ENCODE results near the gene FGGY.
"Not testable (repeated sequence)": the region's sequence is repeated elsewhere in the genome, so short reads cannot be mapped to it uniquely, and the experiment has no call there.

FGGY gene

GRCh38 chr1:59522925-59523505, 226.1 kb downstream of the FGGY start:
- DNase-seq = no peak

DNA sequence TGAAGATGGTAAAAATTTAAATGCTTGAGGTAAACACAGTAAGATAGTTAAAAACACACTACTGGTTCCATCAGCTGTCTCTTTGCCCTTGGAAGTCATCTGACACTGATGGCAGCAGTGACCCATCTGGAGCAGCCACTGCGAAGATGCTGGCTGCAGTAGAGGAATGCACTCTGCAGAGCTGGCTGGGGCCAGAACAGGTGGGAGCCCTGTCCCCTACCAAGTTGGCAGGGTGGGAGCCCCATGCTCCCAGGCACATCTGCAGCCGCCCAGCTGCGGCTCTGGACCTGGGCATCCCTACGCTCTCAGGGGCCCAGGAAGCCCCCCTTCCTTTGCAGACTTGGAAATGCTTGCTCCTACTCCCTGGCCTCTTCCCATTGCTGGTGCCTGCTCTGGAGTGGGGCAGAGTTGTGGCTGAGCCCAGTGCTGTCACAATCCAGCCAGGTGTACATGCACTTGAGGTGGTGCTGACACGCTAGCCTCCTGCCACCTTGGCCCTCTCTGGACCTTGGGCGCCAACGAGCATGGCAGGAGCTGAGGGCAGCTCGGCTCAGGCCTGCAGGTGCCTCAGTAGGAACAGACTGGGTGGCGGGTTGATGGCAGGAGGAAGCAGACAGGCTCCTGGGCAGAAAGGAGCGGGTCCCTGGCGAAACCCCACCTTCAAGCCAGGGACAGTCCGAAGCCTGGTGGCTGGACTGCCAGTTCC, 227.0 kb downstream of the FGGY start:
- DNase-seq = no peak

DNA sequence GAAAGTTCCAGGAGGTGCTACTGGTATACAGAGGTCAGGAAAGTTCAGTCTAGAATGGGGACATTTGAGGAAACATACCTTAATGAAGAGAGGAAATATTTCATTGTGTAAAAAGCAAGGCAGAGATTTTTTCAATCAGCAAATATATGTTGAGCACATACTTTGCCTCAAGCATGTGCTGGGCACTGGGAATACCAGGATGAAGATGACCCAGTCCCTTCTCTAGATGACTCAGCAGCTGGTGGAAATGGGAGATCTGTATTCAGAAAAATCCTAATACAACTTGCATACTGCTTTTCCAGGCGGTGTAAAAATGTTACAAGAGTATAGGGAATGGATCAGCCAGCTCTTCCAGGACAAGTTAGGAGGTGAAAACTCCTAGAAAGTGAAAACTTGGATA, 229.3 kb downstream of the FGGY start:
- no peak for DNase-seq

- no peak for DNase-seq
Observed at GRCh38 chr1:59528471-59528870, 231.6 kb downstream of the FGGY start.

- DNase-seq = no peak
Observed at GRCh38 chr1:59528900-59529299, 232.0 kb downstream of the FGGY start.

GRCh38 chr1:59530119-59530518, 233.2 kb downstream of the FGGY start:
- no peak for DNase-seq

- DNase-seq = no peak
Observed at GRCh38 chr1:59532102-59532501, 235.2 kb downstream of the FGGY start.

DNA sequence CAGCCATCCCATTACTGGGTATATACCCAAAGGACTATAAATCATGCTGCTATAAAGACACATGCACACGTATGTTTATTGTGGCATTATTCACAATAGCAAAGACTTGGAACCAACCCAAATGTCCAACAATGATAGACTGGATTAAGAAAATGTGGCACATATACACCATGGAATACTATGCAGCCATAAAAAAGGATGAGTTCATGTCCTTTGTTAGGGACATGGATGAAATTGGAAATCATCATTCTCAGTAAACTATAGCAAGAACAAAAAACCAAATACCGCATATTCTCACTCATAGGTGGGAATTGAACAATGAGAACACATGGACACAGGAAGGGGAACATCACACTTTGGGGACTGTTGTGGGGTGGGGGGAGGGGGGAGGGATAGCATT, 241.6 kb downstream of the FGGY start:
- DNase-seq = not testable (repeated sequence)

- no peak for DNase-seq
Observed at GRCh38 chr1:59539961-59540681, 243.2 kb downstream of the FGGY start.

- no peak for DNase-seq
Observed at GRCh38 chr1:59541161-59541560, 244.3 kb downstream of the FGGY start.

DNA sequence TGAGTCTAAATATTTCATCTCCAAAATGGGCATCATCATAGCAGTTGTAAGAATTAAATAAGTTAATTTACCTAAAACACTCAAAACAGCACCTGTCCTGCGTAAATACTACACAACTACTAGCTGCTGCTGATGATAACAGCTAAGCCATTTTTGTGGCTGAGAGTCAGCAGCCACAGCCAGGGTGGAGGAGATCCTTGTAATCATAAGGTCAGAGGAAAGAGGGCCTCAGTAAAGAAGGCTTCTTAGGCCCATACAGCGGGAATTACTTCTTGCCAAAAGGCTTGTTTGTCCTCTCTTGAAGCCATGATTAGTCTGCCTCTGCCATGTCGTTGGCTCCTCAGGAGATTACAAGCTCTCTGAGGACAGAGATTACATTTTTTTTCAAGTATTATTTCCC, 245.0 kb downstream of the FGGY start:
- no peak for DNase-seq

DNA sequence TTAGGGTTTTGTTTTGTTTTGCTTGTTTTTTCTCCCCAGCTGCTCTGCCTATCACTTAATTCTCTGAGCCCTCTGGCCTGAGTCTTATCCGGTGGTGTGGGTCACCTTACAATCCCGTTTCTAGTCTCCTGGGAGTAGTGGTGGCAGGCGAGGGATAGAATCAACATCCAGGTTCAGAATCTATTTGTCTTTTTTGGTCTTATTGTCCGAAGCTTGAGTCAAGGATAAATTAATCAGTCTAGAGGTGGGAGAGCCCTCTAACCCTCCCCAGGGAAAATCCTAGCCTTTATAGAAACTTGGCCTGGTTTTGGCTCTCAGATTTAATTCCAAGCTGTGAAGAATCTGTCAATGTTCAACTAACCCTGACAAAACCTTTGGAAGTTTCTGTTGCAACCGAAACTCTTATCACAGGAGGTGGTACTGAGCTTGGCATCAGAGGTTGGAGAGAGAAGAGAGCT, 246.3 kb downstream of the FGGY start:
- DNase-seq = no peak

- DNase-seq = no peak
Observed at GRCh38 chr1:59544615-59545293, 247.9 kb downstream of the FGGY start.

DNA sequence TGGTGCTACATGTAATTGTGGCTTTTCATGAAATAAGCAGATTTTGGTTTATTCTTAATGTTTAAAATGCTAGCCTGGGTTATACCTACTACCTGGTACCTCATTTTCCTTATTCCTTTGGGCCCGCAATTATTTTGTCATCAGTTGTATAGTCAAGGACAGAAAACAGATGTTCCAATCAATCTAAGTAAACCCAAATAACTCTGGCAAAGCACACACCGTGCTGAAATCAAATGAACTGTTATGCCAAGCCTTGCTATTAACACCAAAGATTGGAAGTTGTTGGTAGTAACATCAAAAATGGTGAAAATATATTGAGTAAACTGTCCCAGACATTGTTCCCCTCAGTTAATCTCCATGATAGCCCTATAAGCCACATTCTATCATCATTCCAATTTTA, 248.9 kb downstream of the FGGY start:
- DNase-seq = no peak

DNA sequence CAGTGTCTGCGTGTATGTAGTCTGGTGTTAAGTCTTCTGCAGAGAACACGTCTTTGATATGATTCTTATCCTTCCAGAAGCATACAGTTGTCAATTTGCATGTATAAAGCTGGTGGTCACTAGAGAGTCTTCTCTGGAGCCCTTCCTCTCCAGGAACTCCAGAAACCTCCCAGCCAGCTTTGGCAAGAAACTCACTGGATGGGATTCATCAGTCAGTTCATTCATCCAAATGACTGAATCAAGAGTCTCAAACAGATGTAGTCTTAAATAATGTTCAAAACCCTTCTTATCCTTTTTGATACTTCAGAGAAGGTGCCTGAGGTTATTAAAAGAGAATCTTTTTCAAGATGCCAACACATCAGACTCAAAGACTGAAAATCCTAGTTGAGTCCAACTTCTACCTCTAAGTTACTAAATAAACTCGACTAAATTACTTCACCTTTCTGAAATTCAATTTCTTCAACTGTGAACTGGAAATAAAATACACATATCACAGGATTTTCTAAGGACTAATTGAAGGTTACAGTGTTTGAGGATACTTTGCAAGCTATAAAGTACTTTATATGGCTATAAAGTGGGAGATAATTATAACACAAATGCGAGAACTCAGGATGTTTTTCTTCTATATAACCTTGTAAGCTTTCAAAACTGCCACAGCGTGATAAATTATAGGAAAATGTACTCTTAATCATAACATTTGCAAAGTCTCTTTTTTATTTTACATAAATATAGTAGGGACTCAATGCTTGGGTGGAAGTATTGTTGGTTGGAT, 252.4 kb downstream of the FGGY start:
- DNase-seq = no peak

- DNase-seq = no peak
Observed at GRCh38 chr1:59549903-59550302, 253.0 kb downstream of the FGGY start.

DNA sequence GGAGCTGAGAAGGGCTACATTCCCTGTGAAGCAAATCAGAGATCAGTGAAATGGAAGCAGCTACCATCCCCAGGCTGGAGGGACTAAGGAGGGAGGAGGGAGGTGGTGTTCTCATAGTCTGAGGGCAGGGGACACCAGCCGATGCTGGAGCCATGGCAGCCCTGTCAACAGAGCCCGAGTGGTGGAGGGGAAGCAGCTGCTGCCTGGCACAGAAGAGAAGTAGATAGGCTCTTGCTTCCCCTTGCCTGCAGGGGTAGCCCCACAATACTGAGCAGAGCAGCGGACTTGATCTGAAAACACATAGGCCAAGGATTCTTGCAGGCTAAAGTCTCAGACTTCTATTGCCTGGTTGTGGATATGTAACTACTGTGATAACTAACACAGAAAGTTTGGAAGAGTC, 255.1 kb downstream of the FGGY start:
- DNase-seq = no peak

DNA sequence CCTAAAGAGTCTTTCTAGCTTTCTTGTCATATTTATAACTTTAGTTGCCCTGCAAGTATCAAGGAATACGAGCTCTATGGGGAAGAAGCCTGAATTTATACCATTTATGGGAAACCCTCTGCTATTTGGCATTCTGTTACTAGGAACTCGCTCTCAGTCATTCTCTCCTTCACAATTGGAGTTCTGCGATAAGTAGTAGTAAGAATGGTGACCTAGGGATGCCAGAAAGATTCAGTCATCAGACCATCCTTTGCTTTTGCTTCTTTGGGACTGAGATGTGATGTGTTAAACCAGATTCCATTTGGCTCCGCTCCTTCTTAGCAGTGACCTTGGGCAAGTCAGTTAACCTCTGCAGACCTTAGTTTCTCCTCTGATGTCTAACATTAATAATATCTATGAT, 256.5 kb downstream of the FGGY start:
- DNase-seq = no peak

DNA sequence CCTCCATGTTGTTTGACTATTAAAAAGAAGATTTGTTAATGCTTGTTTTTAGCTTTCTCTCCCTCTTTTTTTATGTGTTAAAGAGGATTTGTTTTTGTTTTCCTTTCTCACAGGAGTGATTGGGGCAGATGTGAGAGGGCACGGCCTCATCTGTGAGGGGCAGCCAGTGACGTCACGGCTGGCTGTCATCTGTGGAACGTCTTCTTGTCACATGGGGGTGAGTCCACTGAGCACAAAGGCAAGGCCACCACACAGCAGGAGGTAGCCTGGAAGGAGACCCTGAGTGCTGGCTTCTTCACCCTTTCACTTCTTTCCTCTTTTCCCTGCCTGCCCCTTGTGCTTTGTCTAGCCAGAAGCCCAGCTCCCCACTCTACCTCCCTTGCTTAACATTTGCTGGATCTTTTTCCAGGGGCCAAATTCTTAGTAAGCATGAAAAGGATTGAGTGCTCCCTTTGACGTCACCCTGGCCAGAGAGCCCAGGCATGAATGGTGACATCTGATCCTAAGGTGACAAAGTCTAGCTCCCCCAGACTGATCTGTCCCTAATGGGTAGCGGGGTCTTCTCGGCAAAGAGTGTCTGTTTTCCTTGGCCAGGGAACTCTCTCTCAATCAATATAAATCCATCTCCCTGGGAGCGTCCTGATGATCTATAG, 257.2 kb downstream of the FGGY start:
- no peak for DNase-seq

- DNase-seq = no peak
Observed at GRCh38 chr1:59554752-59555151, 257.9 kb downstream of the FGGY start.

DNA sequence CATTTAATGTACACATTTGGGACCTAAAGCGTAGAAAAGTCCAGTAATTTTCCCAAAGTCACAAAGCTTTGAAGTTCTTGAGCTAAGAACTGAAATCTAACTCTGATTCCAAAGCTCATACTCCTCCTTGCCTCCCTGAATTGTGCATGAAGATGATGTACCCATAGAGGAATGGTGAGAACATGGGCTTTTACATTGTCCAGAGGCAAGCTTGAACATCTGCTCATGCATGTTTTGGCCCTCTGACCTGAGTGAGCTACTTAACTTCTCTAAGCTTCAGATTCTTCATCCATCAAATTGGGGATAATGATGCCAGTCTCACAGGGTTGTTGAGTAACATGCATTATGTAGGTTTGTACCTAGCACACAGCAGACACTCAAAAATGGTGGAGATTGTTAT, 259.5 kb downstream of the FGGY start:
- no peak for DNase-seq

DNA sequence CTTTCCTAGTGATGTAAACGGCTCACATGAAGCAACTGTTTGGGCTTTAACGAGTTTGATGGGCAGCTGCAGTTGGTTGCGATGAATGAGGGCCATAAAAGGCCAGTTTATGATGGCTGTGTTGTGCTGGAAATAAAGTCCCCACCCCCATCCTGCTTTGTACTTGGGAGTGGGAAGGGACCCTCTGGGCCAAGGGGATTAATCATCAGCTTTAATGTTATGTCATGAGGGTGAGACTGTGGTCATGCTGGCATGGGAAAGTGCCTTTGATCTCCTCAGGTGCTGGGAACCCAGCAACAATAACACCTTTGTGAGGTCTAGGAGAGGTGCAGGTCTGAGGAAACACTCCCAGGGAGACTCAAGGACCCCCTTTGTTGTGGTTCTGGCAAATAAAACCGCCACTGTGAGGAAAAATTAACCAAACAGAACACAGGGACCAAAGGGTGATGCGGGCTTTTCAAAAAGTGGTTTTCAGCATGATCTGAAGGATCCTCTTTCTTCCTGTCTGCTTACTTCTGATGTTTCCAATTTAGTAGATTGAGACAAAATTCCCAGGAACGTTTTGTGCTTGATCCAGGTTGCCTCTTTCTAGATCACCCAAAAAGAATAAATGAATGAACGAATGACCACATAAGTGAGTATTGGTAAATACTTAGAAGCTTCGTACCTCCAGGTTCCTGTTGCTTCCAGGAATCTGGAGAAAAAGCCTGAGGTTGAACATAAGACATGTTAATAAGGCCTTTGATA, 260.1 kb downstream of the FGGY start:
- no peak for DNase-seq

All from NCI-H2107 (cell line).